ENCODE data around the gene PSPH.
A peak's percentile ranks its signal among the peaks of the same experiment; 100 is the strongest.
"Not testable (repeated sequence)": the region's sequence is repeated elsewhere in the genome, so short reads cannot be mapped to it uniquely, and the experiment has no call there.

Gene PSPH

GRCh38 chr7:56051053-56051338 lies 248 bp downstream of the PSPH start:
- no peaks in the 10 kb centered on the region for H3K9me3 ChIP-seq (ENCODE audit: severe bottlenecking)
- H3K4me3 ChIP-seq (ENCODE audit: severe bottlenecking): peak overlapping the region; percentile 75
- peaks cover 13% of the 10 kb centered on the region for H3K4me1 ChIP-seq (ENCODE audit: insufficient read depth, poor library complexity, severe bottlenecking)
- H3K36me3 ChIP-seq (ENCODE audit: low read depth): peaks cover 37% of the 10 kb centered on the region
- H3K27ac ChIP-seq (ENCODE audit: poor library complexity, severe bottlenecking): peak overlapping the region; percentile 60
- ATAC-seq (ENCODE audit: low read depth) (no peak), DNase-seq (ENCODE audit: low spot score) (no peak)
- TF ChIP-seq CTCF (IDR thresholded peaks at IDR 0.05; ENCODE audit: poor library complexity, severe bottlenecking): no peak
- H3K27me3 ChIP-seq (ENCODE audit: insufficient read depth, poor library complexity, severe bottlenecking): no peaks in the 10 kb centered on the region

DNA sequence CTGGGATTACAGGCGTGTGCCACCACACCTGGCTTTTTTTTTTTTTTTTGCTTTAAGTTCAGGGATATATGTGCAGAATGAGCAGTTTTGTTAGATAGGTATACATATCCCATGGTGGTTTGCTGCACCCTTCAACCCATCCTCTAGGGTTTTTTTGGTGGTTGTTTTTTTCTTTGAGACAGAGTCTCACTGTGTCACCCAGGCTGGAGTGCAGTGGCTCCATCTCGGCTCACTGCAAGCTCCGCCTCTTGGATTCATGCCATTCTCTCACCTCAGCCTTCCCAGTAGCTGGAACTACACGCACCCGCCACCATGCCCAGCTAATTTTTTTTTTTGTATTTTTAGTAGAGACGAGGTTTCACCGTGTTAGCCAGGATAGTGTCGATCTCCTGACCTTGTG lies 2.5 kb downstream of the PSPH start:
- H3K4me1 ChIP-seq (ENCODE audit: insufficient read depth, poor library complexity, severe bottlenecking); H3K9me3 ChIP-seq (ENCODE audit: severe bottlenecking); H3K27ac ChIP-seq (ENCODE audit: poor library complexity, severe bottlenecking); H3K27me3 ChIP-seq (ENCODE audit: insufficient read depth, poor library complexity, severe bottlenecking); H3K4me3 ChIP-seq (ENCODE audit: severe bottlenecking); DNase-seq (ENCODE audit: low spot score); ATAC-seq (ENCODE audit: low read depth): not testable (repeated sequence)
- H3K36me3 ChIP-seq (ENCODE audit: low read depth): peaks cover 23% of the 10 kb centered on the region

GRCh38 chr7:56048245-56048644 lies 3.0 kb downstream of the PSPH start:
- ATAC-seq (ENCODE audit: low read depth): no peak
- H3K36me3 ChIP-seq (ENCODE audit: low read depth): peaks cover 18% of the 10 kb centered on the region
- H3K4me1 ChIP-seq (ENCODE audit: insufficient read depth, poor library complexity, severe bottlenecking): peaks cover 5% of the 10 kb centered on the region

GRCh38 chr7:56047446-56048116 lies 3.7 kb downstream of the PSPH start:
- not testable (repeated sequence) for H3K4me1 ChIP-seq (ENCODE audit: insufficient read depth, poor library complexity, severe bottlenecking)

More at GRCh38 chr7:56048245-56048644, 3.0 kb downstream of the PSPH start:
- H3K9me3 ChIP-seq (ENCODE audit: severe bottlenecking): no peaks in the 10 kb centered on the region
- no peak overlapping the region for H3K27ac ChIP-seq (ENCODE audit: poor library complexity, severe bottlenecking)
- H3K4me3 ChIP-seq (ENCODE audit: severe bottlenecking): no peak overlapping the region
- H3K27me3 ChIP-seq (ENCODE audit: insufficient read depth, poor library complexity, severe bottlenecking): no peaks in the 10 kb centered on the region
- DNase-seq (ENCODE audit: low spot score): no peak
- no peak for TF ChIP-seq CTCF (IDR thresholded peaks at IDR 0.05; ENCODE audit: poor library complexity, severe bottlenecking)

GRCh38 chr7:56046721-56047445 lies 4.4 kb downstream of the PSPH start:
- Histone ChIP-seq H3K27ac (ENCODE audit: poor library complexity, severe bottlenecking) (no peak overlapping the region), H3K36me3 (ENCODE audit: low read depth) (0 out of 2 replicates have a peak, but pooled peaks cover 9% of the 10 kb centered on the region), H3K27me3 (ENCODE audit: insufficient read depth, poor library complexity, severe bottlenecking) (no peaks in the 10 kb centered on the region), H3K4me1 (ENCODE audit: insufficient read depth, poor library complexity, severe bottlenecking) (no peaks in the 10 kb centered on the region), H3K4me3 (ENCODE audit: severe bottlenecking) (no peak overlapping the region), H3K9me3 (ENCODE audit: severe bottlenecking) (no peaks in the 10 kb centered on the region)
- no peak for TF ChIP-seq CTCF (IDR thresholded peaks at IDR 0.05; ENCODE audit: poor library complexity, severe bottlenecking)
- no peak for ATAC-seq (ENCODE audit: low read depth)
- no peak for DNase-seq (ENCODE audit: low spot score)

More at GRCh38 chr7:56047446-56048116, 3.7 kb downstream of the PSPH start:
- DNase-seq (ENCODE audit: low spot score); H3K27ac ChIP-seq (ENCODE audit: poor library complexity, severe bottlenecking); ATAC-seq (ENCODE audit: low read depth); H3K9me3 ChIP-seq (ENCODE audit: severe bottlenecking); H3K4me3 ChIP-seq (ENCODE audit: severe bottlenecking); H3K27me3 ChIP-seq (ENCODE audit: insufficient read depth, poor library complexity, severe bottlenecking): not testable (repeated sequence)
- peaks cover 13% of the 10 kb centered on the region for H3K36me3 ChIP-seq (ENCODE audit: low read depth)

DNA sequence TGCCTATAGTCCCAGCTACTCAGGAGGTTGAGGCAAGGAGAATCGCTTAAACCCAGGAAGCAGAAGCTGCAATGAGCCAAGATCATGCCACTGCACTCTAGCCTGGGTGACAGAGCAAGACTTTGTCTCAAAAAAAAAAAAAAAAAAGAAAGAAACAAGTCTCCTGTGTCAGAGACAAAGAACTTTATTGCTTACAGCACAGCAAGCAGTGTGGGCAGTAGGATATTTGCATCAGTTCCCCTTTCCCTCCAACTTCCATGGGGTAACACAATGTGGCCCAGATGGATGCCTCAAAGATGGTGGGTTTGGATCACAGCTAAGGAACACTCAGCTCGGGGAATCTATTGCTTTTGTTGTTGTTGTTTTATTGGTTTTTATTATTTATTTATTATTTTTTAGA lies 5.5 kb downstream of the PSPH start:
- H3K4me3 ChIP-seq (ENCODE audit: severe bottlenecking); H3K27ac ChIP-seq (ENCODE audit: poor library complexity, severe bottlenecking); H3K4me1 ChIP-seq (ENCODE audit: insufficient read depth, poor library complexity, severe bottlenecking); H3K36me3 ChIP-seq (ENCODE audit: low read depth); H3K27me3 ChIP-seq (ENCODE audit: insufficient read depth, poor library complexity, severe bottlenecking); DNase-seq (ENCODE audit: low spot score); ATAC-seq (ENCODE audit: low read depth); H3K9me3 ChIP-seq (ENCODE audit: severe bottlenecking): not testable (repeated sequence)

All from RWPE2 (cell line).